Osteocyte (in vitro differentiated cells): ENCODE measurements around the gene TSHZ2. TPM values are rescaled to one million over a fixed set of nuclear protein-coding genes. Genes with fewer than 3 reads are reported as not detected.

Experiments used
- DNase-seq: peaks from one replicate; pipeline ENCODE4 v3.0.0; 2021; ENCODE audit warnings: mixed read lengths; ENCODE audit not compliant: unreplicated experiment; ENCODE audit errors: extremely low spot score
- H3K27ac Mint-ChIP-seq: one replicate; pipeline ENCODE4 v1.8.0; 2021; ENCODE audit warnings: mild to moderate bottlenecking, mixed read lengths; ENCODE audit not compliant: unreplicated experiment
- H3K27me3 Mint-ChIP-seq: one replicate; pipeline ENCODE4 v1.8.0; 2021; ENCODE audit warnings: mixed read lengths; ENCODE audit not compliant: unreplicated experiment
- H3K36me3 Mint-ChIP-seq: one replicate; pipeline ENCODE4 v1.8.0; 2021; ENCODE audit warnings: mixed read lengths; ENCODE audit not compliant: unreplicated experiment
- H3K4me1 Mint-ChIP-seq: one replicate; pipeline ENCODE4 v1.8.0; 2021; ENCODE audit warnings: mixed read lengths; ENCODE audit not compliant: unreplicated experiment
- H3K4me3 Mint-ChIP-seq: one replicate; pipeline ENCODE4 v1.8.0; 2021; ENCODE audit warnings: mild to moderate bottlenecking, moderate library complexity, mixed read lengths; ENCODE audit not compliant: unreplicated experiment
- H3K9me3 Mint-ChIP-seq: one replicate; pipeline ENCODE4 v1.8.0; 2021; ENCODE audit warnings: mixed read lengths; ENCODE audit not compliant: unreplicated experiment
- CTCF ChIP-seq: fragments of 200-600 bp; sonication (generic); IDR thresholded peaks from 2 replicates; pipeline ENCODE4 v1.5.0; 2021; ENCODE audit warnings: antibody characterized with exemption, mild to moderate bottlenecking, moderate library complexity
- total RNA-seq: library from RNA; stranded (reverse); gene quantifications from 2 replicates; pipeline ENCODE4 v1.2.1, GENCODE V29; 2021

Gene TSHZ2
- total RNA-seq, 1 donor from 2014 or later, result not detected

- DNase-seq, result no peak
- TF ChIP-seq CTCF, result no peak
- Mint-ChIP-seq H3K9me3 (peaks cover 6% of the 10 kb centered on the region), H3K4me3 (no peak overlapping the region), H3K27me3 (no peaks in the 10 kb centered on the region), H3K4me1 (no peaks in the 10 kb centered on the region), H3K27ac (no peak overlapping the region), H3K36me3 (no peaks in the 10 kb centered on the region)
Measured at GRCh38 chr20:53099856-53100255, 127.7 kb downstream of the TSHZ2 start.

- H3K9me3 Mint-ChIP-seq, result peaks cover 3% of the 10 kb centered on the region
- DNase-seq, result no peak
- no peak overlapping the region for H3K27ac Mint-ChIP-seq
- H3K4me3 Mint-ChIP-seq, result no peak overlapping the region
- H3K27me3 Mint-ChIP-seq, result no peaks in the 10 kb centered on the region
- no peaks in the 10 kb centered on the region for H3K4me1 Mint-ChIP-seq
- no peaks in the 10 kb centered on the region for H3K36me3 Mint-ChIP-seq
- no peak for TF ChIP-seq CTCF
Measured at GRCh38 chr20:53100476-53100911, 128.3 kb downstream of the TSHZ2 start.

DNA sequence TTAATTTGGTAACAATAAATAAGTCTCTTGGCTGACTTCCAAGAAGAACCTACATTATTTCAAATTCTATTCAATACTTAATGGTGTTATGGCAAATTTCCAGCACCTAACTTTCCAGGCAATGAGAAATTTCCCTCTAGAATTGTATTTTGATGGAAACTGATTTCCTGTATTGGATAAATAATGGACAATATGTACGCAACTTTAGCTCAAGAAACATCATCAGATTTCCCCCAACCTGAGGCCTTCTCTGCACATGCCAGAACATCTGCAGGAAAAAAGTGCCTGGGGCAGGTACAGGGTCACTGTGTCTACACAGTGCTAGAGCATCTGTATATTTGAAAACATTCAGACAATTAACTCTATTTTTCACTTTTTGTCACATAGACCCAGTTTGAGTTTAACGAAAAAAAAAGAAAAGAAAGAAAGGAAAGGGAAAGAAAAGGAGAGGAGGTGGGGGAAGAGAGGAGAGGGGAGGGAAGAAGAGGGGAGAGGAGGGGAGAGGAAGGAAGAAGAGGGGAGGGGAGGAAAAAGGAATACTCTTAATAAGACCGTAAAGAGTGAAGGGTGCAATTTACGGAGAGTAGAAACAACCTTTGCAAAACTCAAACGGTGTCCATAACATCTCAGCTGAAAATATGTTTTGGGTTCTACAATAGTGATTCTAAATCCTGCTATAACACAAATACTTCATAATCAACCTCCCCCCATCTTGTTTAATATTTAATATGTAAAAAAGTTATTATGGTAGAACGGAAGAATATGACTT, 130.0 kb downstream of the TSHZ2 start:
- Mint-ChIP-seq H3K27me3 (no peaks in the 10 kb centered on the region), H3K9me3 (peaks cover 2% of the 10 kb centered on the region), H3K4me1 (no peaks in the 10 kb centered on the region)

GRCh38 chr20:53103124-53103523, 131.0 kb downstream of the TSHZ2 start:
- no peaks in the 10 kb centered on the region for H3K36me3 Mint-ChIP-seq
- no peaks in the 10 kb centered on the region for H3K27me3 Mint-ChIP-seq
- H3K4me3 Mint-ChIP-seq, result no peak overlapping the region
- H3K27ac Mint-ChIP-seq, result no peak overlapping the region
- no peaks in the 10 kb centered on the region for H3K4me1 Mint-ChIP-seq
- no peak for TF ChIP-seq CTCF
- no peak for DNase-seq
- H3K9me3 Mint-ChIP-seq, result no peaks in the 10 kb centered on the region

More for the DNA sequence above, 130.0 kb downstream of the TSHZ2 start:
- no peak for DNase-seq
- Mint-ChIP-seq H3K36me3 (no peaks in the 10 kb centered on the region), H3K27ac (no peak overlapping the region), H3K4me3 (no peak overlapping the region)
- TF ChIP-seq CTCF, result no peak

GRCh38 chr20:53104884-53105283, 132.7 kb downstream of the TSHZ2 start:
- Mint-ChIP-seq H3K27me3 (no peaks in the 10 kb centered on the region), H3K36me3 (no peaks in the 10 kb centered on the region), H3K4me3 (no peak overlapping the region), H3K9me3 (no peaks in the 10 kb centered on the region), H3K4me1 (no peaks in the 10 kb centered on the region), H3K27ac (no peak overlapping the region)
- TF ChIP-seq CTCF, result no peak
- DNase-seq, result no peak
